ENCODE results near the gene PARVB.

DNA sequence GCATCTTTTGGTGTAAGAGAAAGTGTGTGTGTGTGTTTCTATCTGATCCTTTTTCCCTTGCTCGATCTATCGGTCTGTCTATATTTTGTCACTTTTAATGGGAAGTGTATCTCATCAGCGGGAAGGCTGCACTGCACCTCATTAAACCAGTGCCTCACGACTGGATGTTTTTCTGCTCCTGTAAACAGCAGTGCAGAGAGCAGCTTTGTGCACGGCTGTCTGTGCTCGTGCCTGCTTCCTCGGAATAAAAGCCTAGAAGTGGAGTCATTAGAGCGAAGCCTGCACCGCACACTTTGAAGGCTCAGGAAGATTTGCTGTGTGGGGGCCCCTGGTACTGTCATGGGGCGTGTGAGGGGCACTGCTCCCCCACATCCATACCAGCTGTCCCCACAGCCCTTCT, 129.6 kb downstream of the PARVB start:
- TF ChIP-seq, protein P1, sequence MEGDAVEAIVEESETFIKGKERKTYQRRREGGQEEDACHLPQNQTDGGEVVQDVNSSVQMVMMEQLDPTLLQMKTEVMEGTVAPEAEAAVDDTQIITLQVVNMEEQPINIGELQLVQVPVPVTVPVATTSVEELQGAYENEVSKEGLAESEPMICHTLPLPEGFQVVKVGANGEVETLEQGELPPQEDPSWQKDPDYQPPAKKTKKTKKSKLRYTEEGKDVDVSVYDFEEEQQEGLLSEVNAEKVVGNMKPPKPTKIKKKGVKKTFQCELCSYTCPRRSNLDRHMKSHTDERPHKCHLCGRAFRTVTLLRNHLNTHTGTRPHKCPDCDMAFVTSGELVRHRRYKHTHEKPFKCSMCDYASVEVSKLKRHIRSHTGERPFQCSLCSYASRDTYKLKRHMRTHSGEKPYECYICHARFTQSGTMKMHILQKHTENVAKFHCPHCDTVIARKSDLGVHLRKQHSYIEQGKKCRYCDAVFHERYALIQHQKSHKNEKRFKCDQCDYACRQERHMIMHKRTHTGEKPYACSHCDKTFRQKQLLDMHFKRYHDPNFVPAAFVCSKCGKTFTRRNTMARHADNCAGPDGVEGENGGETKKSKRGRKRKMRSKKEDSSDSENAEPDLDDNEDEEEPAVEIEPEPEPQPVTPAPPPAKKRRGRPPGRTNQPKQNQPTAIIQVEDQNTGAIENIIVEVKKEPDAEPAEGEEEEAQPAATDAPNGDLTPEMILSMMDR (IDR thresholded peaks at IDR 0.05; ENCODE audit: extremely low read depth in 1 of 2, insufficient read depth in 1 of 2, low read depth in 1 of 2, low read length in 2 of 2) = no peak
- TF ChIP-seq POLR2A (IDR thresholded peaks at IDR 0.05; ENCODE audit: low read depth, low read length) = no peak
- TF ChIP-seq EZH2 (IDR thresholded peaks at IDR 0.05; ENCODE audit: borderline replicate concordance, low read depth, low read length, severe bottlenecking) = no peak
- no peak for TF ChIP-seq POLR2AphosphoS5 (IDR thresholded peaks at IDR 0.05; ENCODE audit: insufficient read depth, low read depth, low read length)
- no peak for TF ChIP-seq GATA2 (IDR thresholded peaks at IDR 0.05; ENCODE audit: insufficient read depth, insufficient read length, low read depth, low read length)
- no peak for TF ChIP-seq MAX (IDR thresholded peaks at IDR 0.05; ENCODE audit: insufficient read depth, insufficient read length)
- TF ChIP-seq MYC (IDR thresholded peaks at IDR 0.05; ENCODE audit: low read depth, low read length) = no peak

Measured in endothelial cell of umbilical vein (primary cell).